GM18519 (cell line): ENCODE data around the gene CLRN3.

Source experiments
- ATAC-seq: cut with Tn5 transposase; IDR thresholded peaks from one replicate; pipeline ENCODE4 v1.9.1; 2021; ENCODE audit warnings: mild to moderate bottlenecking, moderate library complexity; ENCODE audit not compliant: unreplicated experiment, low FRiP score

Gene CLRN3

GRCh38 chr10:127919418-127920271 lies 26.9 kb upstream of the CLRN3 start:
- no peak for ATAC-seq

- ATAC-seq = no peak
Measured at GRCh38 chr10:127918572-127918971, 25.8 kb upstream of the CLRN3 start.

GRCh38 chr10:127916826-127917225 lies 24.1 kb upstream of the CLRN3 start:
- ATAC-seq = no peak

- ATAC-seq = no peak
Measured at GRCh38 chr10:127915324-127915723, 22.6 kb upstream of the CLRN3 start.

GRCh38 chr10:127913368-127913759 lies 20.6 kb upstream of the CLRN3 start:
- no peak for ATAC-seq

GRCh38 chr10:127912607-127913367 lies 20.0 kb upstream of the CLRN3 start:
- no peak for ATAC-seq

GRCh38 chr10:127911867-127912257 lies 19.1 kb upstream of the CLRN3 start:
- ATAC-seq = no peak

- ATAC-seq = no peak
Measured at GRCh38 chr10:127911218-127911866, 18.6 kb upstream of the CLRN3 start.

GRCh38 chr10:127910464-127910770 lies 17.7 kb upstream of the CLRN3 start:
- ATAC-seq = no peak

- ATAC-seq = no peak
Measured at GRCh38 chr10:127909716-127910463, 17.1 kb upstream of the CLRN3 start.

- ATAC-seq = no peak
Measured at GRCh38 chr10:127908959-127909267, 16.2 kb upstream of the CLRN3 start.

GRCh38 chr10:127908106-127908958 lies 15.6 kb upstream of the CLRN3 start:
- ATAC-seq = no peak

GRCh38 chr10:127907411-127908105 lies 14.8 kb upstream of the CLRN3 start:
- no peak for ATAC-seq

GRCh38 chr10:127906548-127907377 lies 14.0 kb upstream of the CLRN3 start, which contains the start of gene PTPRE:
PTPRE (plus strand) TSS chr10:127907103; CDS start chr10:128040882, 133,779 bp downstream.
- peak; percentile 84 for ATAC-seq

GRCh38 chr10:127905848-127906261 lies 13.1 kb upstream of the CLRN3 start:
- no peak for ATAC-seq

- no peak for ATAC-seq
Measured at GRCh38 chr10:127905001-127905847, 12.5 kb upstream of the CLRN3 start.

- ATAC-seq = no peak
Measured at GRCh38 chr10:127904311-127905000, 11.7 kb upstream of the CLRN3 start.
